ENCODE results near the gene FHL1.

- TF ChIP-seq EZH2 (IDR thresholded peaks at IDR 0.05) (no peak), POLR2AphosphoS5 (IDR thresholded peaks at IDR 0.05; ENCODE audit: borderline replicate concordance, low read depth, low read length) (no peak), FOXP2 (optimal IDR thresholded peaks at IDR 0.05; ENCODE audit: control extremely low read depth, extremely low read length, insufficient read depth) (no peak)
Observed at GRCh38 chrX:136260776-136261175, 113.4 kb downstream of the FHL1 start.
